GM18526 (cell line): Measurements from ENCODE around the gene WRAP53.

Experiments used
- POLR2A ChIP-seq: IDR thresholded peaks from 3 replicates; pipeline ENCODE4 v1.6.1; 2011; ENCODE audit not compliant: insufficient read length; ENCODE audit errors: extremely low read depth

Gene WRAP53

GRCh38 chr17:7713782-7714181 is 25.5 kb downstream of the WRAP53 start:
- no peak for TF ChIP-seq POLR2A

DNA sequence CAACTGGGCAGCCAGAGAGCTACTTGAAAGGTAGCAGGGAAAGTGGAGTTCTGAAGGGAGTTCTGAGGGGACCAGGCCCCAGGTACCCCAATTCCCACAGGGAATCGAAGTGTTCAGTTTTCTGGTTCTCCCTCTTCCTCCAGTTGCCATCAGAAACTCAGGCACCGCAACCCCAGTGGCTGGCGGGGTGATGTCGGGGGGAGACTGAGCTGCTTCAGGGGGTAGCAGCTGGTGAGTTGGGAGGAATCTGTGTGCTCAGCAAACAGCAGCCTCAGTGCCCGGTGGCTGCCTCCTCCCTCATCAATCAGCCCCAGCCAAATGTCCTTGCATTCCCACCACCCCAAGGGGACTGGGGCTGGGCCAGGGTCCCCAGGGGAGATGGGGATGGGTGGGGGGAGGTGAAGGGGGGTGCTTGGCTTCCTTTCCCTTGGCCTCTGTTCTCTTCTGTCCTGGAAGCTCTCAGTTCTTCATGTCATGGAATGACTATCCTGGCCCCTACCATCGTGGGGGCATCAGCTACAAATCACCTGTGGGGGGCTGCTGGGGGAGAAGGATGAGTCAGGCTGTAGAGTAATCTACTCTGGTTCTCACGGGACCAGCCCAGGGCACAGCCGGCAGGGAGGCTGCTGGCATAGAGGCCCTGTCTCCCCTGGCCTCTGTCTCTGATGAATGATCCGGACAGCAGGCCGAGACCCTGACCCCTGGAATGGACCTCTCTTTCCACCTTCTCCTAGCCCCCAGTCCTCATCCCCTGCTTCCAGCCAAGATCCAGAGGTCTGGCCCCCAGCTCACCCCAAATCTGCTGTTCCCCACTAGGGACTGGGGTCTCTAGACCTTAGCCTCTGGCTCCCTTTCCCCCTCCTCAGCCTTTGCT is 26.7 kb downstream of the WRAP53 start:
- TF ChIP-seq POLR2A = no peak

- TF ChIP-seq POLR2A = no peak
These were observed 27.9 kb downstream of the WRAP53 start for GRCh38 chr17:7715936-7716886.

GRCh38 chr17:7716901-7717755 is 28.9 kb downstream of the WRAP53 start, which contains the start of gene DNAH2:
Gene DNAH2, plus strand, starts transcription at chr17:7717744. Its CDS starts 1,991 bp downstream, at chr17:7719735.
- no peak for TF ChIP-seq POLR2A

GRCh38 chr17:7717756-7718350 is 29.6 kb downstream of the WRAP53 start:
- TF ChIP-seq POLR2A = no peak

DNA sequence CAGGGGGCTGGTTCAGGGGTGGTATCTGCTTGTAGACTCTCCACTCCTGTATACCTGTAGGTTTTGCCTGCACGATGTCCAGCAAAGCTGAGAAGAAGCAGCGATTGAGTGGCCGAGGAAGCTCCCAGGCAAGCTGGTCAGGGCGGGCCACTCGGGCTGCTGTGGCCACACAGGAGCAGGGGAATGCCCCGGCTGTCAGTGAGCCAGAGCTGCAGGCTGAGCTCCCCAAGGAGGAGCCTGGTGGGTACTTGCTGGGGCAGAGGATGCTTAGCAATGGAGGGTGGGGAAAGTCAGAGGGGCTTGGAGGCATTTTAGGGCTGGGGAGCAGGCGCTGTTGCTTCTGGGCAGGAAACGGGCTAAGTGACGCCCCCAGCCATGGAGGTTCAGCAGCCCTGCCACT is 31.4 kb downstream of the WRAP53 start:
- TF ChIP-seq POLR2A = no peak

DNA sequence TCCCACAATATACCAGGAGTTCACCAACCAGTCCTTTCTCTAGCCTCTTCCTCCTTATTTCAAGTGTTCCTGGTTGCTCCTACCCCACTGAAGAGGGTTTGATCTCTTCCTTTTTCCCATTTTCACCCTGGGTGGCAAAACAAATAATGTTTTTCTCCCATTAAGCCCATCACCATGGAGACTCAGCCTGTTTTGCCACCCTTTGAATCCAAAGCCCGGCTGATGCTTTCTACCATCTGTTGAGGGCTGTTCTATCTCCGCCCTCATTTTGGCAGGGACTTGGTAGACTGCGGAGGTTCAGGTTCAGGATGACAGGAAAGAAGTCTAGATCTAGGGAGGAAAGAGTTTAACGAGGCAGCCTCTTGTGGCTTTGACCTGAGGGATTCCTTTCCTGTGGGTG is 31.8 kb downstream of the WRAP53 start:
- TF ChIP-seq POLR2A = no peak

DNA sequence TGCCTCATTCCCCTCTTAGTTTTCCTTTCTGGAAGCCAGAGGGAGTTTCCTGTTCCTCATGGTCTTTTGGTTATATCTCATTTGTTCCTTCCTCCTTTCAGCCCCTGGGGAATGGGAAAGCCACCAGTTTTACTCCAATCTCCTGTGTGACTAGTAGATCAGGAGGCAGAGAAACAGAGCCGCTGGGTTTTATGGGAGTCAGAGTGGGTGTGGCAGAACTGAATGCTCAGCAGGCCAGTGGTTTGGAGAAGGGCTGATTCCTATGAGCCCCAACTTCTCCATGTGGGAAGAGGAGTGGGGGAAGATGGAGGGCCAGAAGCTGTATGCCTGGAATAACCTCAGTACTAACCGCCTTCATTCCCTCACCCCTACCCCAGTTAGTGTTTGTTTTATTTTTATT is 33.3 kb downstream of the WRAP53 start:
- no peak for TF ChIP-seq POLR2A

- TF ChIP-seq POLR2A = no peak
These were observed 39.6 kb downstream of the WRAP53 start for GRCh38 chr17:7727886-7728285.

- no peak for TF ChIP-seq POLR2A
These were observed 41.5 kb downstream of the WRAP53 start for GRCh38 chr17:7729816-7730215.

- TF ChIP-seq POLR2A = no peak
These were observed 44.8 kb downstream of the WRAP53 start for GRCh38 chr17:7732981-7733539.

DNA sequence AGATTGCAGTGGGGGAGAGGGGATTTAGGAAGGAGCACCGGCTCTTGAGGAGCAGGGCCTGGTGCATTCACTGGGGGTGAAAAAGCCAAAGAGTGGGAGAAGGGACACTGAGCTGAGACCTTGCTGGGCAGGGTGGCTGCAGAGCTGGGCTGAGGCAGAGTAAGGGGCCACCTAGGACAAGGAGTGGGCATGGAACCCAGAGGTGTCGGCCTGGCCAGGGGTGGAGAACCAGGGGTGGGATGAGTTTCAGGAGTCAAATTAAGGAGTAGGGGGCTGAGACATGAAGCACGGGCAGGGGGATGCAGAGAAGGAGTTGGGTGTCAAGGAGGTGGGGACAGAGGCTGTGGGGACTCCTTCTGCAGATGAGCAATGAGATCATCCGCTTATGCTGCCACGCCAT is 49.3 kb downstream of the WRAP53 start:
- no peak for TF ChIP-seq POLR2A

DNA sequence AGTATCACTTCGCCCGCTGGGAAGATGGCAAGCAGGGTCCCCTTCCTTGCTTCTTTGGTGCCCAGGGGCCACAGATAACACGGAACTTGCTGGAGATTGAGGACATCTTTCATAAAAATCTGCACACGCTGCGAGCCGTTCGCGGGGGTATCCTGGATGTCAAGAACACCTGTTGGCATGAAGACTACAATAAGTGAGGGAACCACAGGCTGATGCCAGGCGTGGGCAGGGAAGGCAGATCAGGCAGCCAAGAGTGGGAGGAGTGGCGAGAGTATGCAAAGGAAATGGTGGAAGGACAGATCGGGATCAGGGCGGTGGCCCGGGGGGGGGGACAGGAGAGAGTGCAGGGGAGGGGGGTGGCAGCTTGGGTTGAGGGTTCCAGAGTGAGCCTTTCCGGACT is 51.5 kb downstream of the WRAP53 start:
- no peak for TF ChIP-seq POLR2A

GRCh38 chr17:7740481-7741001 is 52.3 kb downstream of the WRAP53 start:
- no peak for TF ChIP-seq POLR2A
